CD4-positive, alpha-beta T cell treated with Interleukin-6 at 100 ng/mL for 8 hours (primary cell): ENCODE results near the gene HIBCH.
"Not testable (repeated sequence)": the region's sequence is repeated elsewhere in the genome, so short reads cannot be mapped to it uniquely, and the experiment has no call there.

Source experiments
- DNase-seq: peaks from one replicate; pipeline ENCODE4 v3.0.0-alpha.2; 2020; ENCODE audit warnings: mixed read lengths, low spot score

The HIBCH gene

GRCh38 chr2:190342611-190343010 is 23.0 kb upstream of the HIBCH start:
- no peak for DNase-seq

DNA sequence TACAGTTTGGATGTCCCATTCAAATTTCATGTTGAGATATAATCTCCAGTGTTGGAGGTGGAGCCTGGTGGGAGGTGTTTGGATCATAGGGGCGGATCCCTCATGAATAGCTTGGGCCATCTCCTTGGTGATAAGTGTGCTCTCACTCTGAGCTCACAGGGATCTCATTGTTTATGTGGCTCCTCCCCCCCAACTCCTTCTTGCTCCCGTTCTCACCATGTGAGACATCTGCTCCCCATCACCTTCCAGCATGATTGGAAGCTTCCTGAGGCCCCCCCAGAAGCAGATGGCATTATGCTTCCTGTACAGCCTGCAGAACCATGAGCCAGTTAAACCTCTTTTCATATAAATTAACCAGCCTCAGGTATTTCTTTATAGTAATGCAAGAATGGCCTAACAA is 20.7 kb upstream of the HIBCH start:
- no peak for DNase-seq

- no peak for DNase-seq
These were observed 19.8 kb upstream of the HIBCH start for GRCh38 chr2:190339394-190339793.

DNA sequence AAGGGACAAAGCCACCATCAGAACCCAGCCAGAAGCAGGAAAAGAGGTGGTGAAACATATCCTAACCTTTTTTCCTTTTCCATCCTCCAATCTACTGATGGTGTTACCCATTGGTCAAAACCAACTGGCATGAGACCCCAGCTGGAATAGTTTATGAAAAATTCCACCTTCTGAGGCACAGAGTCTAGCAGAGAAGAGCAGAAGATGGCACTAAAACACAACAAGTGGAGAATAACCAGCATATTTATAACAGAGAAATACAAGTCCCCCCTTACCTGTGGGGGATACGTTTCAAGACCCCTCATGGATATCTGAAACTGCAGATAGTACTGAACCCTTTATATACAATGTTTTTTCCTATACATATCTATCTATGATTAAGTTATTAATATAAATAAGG is 18.8 kb upstream of the HIBCH start:
- DNase-seq = no peak

DNA sequence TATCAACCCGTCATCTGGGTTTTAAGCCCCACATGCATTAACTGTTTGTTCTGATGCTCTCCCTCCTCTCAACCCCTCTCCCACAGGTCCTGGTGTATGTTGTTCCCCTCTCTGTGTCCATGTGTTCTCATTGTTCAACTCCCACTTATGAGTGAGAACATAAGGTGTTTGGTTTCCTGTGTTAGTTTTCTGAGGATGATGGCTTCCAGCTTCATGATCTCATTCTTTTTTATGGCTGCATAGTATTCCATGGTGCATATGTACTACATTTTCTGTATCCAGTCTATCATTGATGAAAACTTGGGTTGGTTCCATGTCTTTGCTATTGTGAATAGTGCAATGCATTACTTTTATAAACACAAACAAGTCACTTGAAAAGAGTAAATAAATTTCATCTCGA is 16.8 kb upstream of the HIBCH start:
- DNase-seq = no peak

- DNase-seq = not testable (repeated sequence)
These were observed 16.0 kb upstream of the HIBCH start for GRCh38 chr2:190335584-190335983.

- no peak for DNase-seq
These were observed 15.6 kb upstream of the HIBCH start for GRCh38 chr2:190335225-190335559.

DNA sequence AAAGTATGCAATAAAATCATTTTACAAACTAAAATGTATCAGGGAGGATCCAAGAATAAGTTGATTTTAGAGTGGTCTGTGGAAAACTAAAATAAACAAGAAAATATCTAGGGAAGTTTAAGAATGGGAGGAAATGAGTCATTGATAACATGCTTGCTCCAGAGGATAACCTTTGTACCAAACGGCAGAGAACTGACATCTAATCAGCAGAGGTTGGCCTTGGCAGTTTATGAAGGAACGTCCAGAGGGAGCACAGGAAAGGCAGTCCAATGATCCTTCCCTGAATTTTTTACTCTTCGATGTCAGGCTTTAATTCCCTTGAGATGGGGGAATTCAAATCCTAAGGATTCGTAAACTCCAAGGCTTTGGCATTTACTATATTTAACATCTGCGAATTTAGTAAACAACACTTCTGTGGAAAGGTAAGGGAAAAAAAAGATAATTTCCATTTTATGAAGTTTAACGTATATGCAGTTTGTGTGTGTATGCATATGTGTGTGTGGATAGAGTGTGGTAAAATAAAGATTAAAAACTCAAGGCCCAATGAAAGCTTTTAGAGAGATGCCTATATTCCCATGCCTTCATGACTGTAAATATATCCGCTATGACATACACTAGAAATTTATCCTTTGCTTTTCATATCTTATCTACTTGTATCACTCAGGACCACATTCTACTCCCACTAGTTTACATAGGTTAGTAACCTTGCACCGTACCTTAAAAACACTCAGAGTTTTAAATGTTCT is 15.0 kb upstream of the HIBCH start:
- DNase-seq = no peak

DNA sequence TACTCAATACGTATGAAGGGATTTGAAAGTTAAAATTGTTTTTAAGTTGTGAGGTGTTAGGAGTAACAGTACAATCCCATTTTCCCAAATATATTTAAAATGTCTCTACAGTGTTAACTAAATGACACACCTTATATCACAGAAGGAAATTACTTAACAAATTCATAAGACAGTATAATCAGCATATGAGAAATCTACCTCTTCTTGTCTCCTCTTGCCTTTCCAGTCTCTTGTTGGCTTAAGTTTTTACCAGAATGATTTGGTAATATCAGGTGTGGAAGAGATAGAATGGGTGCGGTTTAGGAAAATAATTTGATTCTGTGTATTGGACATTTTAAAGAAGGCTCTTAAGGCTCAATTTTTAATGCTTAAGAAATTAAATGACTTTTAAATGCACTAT is 14.3 kb upstream of the HIBCH start:
- no peak for DNase-seq

GRCh38 chr2:190333395-190333794 is 13.8 kb upstream of the HIBCH start:
- DNase-seq = no peak

DNA sequence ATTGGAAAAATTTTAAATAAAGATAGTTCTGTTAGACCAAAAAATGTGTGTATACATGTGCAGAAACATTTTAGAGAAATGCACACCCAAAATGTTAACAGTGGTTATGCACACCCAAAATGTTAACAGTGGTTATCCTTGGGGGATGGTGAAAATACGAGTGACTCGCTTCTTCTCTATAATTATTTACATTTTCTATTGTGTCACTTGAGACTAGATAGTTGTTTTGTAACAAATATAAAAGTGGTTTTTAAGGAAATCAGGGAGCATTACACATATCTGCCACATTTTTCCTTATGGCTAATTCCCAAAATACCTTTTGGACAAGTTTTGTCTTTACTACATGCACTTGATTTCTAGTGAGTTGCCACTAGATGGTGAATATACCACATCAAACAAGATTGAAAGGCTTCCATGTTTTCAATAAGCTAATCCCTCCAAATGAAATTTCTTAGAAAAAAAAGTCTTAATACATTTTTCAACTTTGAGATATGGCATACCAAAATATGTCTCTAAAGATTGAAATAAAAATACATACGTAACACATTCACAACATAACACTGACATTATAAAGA is 9.0 kb upstream of the HIBCH start:
- DNase-seq = no peak

DNA sequence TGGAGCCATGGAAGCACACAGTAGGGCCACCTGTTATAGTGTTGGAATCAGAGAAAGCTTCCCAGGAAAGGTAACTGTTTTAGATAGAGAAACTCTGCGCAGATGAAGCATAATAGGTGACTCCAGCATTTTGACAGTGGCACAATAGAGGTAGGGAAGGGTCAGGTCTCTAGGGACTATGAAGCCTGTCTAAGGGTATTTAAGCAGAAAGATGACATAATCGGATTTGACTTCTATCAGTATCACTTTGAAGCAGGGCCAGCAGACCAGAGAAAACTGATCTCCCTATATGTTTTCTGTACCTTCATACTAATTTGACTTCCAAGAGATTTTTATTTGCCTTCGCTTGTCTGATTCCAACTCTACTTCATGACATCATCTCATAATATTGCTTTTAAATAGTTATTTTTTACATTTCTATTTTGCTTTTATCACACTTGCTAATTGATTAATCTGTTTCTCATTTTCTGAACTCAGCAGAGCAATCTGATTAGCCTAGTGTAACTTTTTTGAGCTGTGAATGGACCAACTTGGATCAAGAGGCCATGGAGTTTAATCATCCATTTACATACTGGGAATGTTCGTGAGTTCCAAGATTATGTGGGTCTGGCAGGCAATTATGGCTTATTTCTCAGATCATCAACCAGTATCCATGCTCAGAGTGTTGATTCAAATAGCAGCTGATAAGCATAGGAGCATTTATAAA is 8.4 kb upstream of the HIBCH start:
- DNase-seq = no peak

DNA sequence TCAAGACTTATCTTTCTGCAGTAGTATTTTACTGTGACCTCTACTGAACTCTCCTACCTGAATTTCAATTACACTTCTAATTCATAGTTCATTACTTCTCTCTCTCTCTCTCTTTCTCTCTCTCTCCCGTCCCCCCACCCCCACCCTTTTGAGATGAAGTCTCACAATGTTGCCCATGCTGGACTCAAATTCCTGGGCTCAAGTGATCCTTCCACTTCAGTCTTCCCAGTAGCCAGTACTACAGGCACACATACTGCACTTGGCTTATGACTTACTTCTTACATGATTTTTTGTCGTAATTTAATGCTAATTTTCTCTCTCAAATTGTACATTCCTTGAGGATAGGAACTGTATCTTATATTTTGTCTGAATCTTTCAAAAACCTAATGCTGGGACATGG is 6.0 kb upstream of the HIBCH start:
- DNase-seq = no peak

- no peak for DNase-seq
These were observed 3.8 kb upstream of the HIBCH start for GRCh38 chr2:190323406-190323805.

DNA sequence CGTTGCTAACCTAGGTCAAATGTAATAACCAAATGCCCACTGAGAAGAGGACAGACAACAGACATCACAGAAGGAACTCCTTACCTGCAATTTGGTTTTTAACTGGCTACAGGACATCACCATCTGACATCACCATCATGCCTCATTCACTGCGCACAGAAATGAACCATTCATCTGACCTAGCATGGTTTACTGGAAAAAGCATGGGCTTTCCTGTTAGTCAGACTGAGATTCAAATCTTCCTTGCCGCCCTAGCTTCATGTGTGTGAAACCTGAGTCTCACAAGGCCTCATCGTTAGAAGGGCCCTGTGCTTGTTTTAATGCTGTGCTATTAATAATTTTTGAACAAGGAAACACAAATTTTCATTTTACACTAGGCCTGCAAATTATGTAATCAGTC is 1.1 kb upstream of the HIBCH start:
- no peak for DNase-seq

- DNase-seq = no peak
These were observed 583 bp downstream of the HIBCH start for GRCh38 chr2:190318931-190319554.

DNA sequence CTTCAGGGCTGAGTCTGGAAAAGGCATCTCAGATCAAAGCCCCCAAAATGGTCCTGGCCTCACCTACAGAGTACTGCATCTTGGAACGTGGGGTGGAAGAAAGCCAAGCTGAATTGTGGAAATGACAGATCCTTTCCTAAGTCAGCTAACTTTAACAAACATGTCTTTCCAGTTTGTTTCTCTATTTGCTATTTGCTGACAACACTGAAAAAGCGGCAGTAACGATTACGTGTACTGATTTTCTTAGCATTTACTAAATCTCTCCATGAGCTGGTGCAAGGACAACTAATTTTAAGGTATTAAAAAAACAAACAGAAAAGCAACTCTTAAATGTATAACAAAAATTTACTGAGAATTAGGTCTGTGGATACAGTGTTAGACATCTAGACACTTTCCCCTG is 1.1 kb downstream of the HIBCH start:
- no peak for DNase-seq

DNA sequence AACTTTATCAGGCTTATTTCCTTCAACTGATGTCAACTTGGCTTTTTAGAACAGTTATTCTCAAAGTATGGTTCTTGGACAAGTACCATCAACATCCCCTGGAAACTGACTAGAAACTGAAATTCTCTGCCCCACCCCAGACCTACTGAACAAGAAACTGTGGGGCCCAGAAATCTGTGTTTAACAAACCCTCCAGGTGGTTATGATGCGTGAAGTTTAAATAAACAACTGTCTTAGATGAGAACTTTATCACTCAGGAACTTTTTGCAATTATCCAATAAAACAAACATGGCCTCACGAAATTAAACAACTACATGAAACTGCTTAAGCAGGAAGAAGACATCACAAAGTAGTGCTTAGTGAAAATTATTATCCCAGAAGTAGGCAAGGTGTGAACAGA is 4.4 kb downstream of the HIBCH start:
- no peak for DNase-seq

DNA sequence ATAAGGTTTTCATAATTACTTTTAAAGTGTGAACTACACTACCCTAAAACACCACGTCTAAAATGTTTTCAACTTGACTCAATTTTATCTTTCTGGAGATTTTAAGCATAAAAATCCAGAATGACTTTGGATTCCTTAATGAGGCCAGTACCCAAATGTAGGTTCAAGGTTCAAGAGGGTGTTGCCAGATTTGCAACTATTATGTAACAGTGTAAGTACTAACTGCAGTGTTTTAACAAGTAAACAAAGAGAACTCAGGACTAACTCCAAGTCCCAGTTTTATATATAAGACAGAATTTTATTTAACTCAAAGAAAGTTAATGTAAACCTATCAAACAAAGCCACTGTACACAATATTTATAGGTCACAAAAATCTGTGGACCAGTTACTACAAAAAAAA is 5.7 kb downstream of the HIBCH start:
- no peak for DNase-seq

- not testable (repeated sequence) for DNase-seq
These were observed 7.0 kb downstream of the HIBCH start for GRCh38 chr2:190312635-190313025.

GRCh38 chr2:190311893-190312634 is 7.6 kb downstream of the HIBCH start:
- DNase-seq = no peak

DNA sequence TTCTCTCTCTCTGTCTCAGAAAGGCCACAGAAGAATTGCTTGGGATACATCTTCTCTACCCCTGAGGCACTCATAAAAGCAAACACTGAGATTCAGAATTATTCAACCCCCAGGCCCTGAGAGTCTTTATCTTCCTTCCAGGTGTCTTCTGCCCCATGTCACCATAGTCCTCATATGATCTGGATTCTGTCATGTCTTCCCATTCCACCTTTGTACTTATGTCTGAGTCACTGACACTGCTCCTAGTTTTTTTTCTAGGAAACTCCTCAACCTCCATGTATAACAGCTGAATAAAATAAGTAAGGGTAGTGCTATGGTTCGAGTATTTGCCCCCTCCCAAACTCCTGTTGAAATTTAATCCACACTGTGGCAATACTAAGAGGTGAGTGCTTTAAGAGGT is 11.6 kb downstream of the HIBCH start:
- no peak for DNase-seq

DNA sequence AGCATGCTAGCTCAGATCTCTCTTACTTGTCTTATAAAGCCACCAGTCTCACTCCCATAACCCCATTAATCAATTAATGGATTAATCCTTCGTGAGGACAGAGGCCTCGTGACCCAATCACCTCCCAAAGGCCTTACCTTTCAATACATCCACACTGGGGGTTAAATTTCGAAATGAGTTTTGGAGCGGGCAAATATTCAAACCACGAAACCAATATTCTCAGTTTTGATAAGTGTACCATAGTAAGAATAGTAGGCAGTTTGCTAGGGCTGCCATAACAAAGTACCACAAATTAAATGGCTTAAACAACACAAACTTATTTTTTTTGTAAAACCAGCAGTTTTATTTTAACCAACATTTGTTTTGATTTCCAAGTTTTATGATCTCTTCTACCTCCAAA is 15.2 kb downstream of the HIBCH start:
- DNase-seq = no peak
